Osteocyte (in vitro differentiated cells): ENCODE measurements around the gene SLC38A6. TPM values are rescaled to one million over a fixed set of nuclear protein-coding genes. Genes with fewer than 3 reads are reported as not detected.
A peak's percentile ranks its signal among the peaks of the same experiment; 100 is the strongest.

ENCODE experiments used
- DNase-seq: peaks from one replicate; pipeline ENCODE4 v3.0.0; 2021; ENCODE audit warnings: mixed read lengths; ENCODE audit not compliant: unreplicated experiment; ENCODE audit errors: extremely low spot score
- H3K27ac Mint-ChIP-seq: one replicate; pipeline ENCODE4 v1.8.0; 2021; ENCODE audit warnings: mild to moderate bottlenecking, mixed read lengths; ENCODE audit not compliant: unreplicated experiment
- H3K27me3 Mint-ChIP-seq: one replicate; pipeline ENCODE4 v1.8.0; 2021; ENCODE audit warnings: mixed read lengths; ENCODE audit not compliant: unreplicated experiment
- H3K36me3 Mint-ChIP-seq: one replicate; pipeline ENCODE4 v1.8.0; 2021; ENCODE audit warnings: mixed read lengths; ENCODE audit not compliant: unreplicated experiment
- H3K4me1 Mint-ChIP-seq: one replicate; pipeline ENCODE4 v1.8.0; 2021; ENCODE audit warnings: mixed read lengths; ENCODE audit not compliant: unreplicated experiment
- H3K4me3 Mint-ChIP-seq: one replicate; pipeline ENCODE4 v1.8.0; 2021; ENCODE audit warnings: mild to moderate bottlenecking, moderate library complexity, mixed read lengths; ENCODE audit not compliant: unreplicated experiment
- H3K9me3 Mint-ChIP-seq: one replicate; pipeline ENCODE4 v1.8.0; 2021; ENCODE audit warnings: mixed read lengths; ENCODE audit not compliant: unreplicated experiment
- total RNA-seq: library from RNA; stranded (reverse); gene quantifications from 2 replicates; pipeline ENCODE4 v1.2.1, GENCODE V29; 2021
- TF ChIP-seq, protein P1 (sequence below): fragments of 200-600 bp; sonication (generic); IDR thresholded peaks from 2 replicates; pipeline ENCODE4 v1.5.0; 2021; ENCODE audit warnings: antibody characterized with exemption, mild to moderate bottlenecking, moderate library complexity

The SLC38A6 gene
- total RNA-seq, 1 donor from 2014 or later, result 63.9 TPM

- Mint-ChIP-seq H3K27ac (peak overlapping the region; percentile 45), H3K4me1 (peaks cover 60% of the 10 kb centered on the region), H3K4me3 (no peak overlapping the region), H3K9me3 (peaks cover 4% of the 10 kb centered on the region), H3K36me3 (peaks cover 16% of the 10 kb centered on the region), H3K27me3 (no peaks in the 10 kb centered on the region)
- TF ChIP-seq, protein P1, sequence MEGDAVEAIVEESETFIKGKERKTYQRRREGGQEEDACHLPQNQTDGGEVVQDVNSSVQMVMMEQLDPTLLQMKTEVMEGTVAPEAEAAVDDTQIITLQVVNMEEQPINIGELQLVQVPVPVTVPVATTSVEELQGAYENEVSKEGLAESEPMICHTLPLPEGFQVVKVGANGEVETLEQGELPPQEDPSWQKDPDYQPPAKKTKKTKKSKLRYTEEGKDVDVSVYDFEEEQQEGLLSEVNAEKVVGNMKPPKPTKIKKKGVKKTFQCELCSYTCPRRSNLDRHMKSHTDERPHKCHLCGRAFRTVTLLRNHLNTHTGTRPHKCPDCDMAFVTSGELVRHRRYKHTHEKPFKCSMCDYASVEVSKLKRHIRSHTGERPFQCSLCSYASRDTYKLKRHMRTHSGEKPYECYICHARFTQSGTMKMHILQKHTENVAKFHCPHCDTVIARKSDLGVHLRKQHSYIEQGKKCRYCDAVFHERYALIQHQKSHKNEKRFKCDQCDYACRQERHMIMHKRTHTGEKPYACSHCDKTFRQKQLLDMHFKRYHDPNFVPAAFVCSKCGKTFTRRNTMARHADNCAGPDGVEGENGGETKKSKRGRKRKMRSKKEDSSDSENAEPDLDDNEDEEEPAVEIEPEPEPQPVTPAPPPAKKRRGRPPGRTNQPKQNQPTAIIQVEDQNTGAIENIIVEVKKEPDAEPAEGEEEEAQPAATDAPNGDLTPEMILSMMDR, result no peak
- no peak for DNase-seq
These were observed 52.8 kb downstream of the SLC38A6 start for GRCh38 chr14:61033855-61034254.

DNA sequence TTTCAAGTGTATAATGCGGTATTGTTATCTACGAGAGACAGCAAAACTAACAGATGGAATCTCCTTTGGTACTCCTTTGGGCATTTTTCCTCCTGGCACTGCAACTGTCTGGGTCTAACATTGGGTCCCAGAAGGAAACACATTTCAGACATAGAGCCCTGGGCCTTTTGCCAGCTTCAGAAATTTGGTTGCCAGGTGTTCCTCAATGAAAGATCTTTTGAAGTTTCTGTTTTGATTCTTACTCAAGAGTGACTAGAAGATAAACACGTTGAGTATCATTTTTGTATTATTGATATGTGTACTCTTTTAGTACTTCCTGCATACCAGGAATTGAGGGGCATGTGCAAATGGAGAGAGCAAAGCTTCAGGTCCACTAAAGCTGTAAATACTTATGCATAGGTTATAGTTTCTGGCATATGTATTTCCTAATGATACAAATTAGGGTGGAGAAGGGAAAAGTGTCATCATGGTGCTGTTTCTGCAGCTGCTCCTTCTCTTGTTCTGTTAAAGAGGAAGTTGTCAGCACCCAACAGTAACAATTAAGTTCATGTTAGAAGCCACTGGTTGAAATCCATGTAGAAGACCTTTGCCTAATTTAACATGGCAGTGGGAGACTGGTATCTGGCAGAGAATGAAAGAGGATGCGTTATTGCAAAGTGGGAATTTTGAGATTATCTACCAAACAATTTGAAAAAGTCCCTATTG lies 53.5 kb downstream of the SLC38A6 start:
- Mint-ChIP-seq H3K4me1 (peaks cover 63% of the 10 kb centered on the region), H3K4me3 (no peak overlapping the region), H3K9me3 (peaks cover 4% of the 10 kb centered on the region), H3K27ac (peak overlapping the region; percentile 45), H3K36me3 (peaks cover 16% of the 10 kb centered on the region), H3K27me3 (no peaks in the 10 kb centered on the region)
- DNase-seq, result no peak
- TF ChIP-seq, protein P1, result no peak

DNA sequence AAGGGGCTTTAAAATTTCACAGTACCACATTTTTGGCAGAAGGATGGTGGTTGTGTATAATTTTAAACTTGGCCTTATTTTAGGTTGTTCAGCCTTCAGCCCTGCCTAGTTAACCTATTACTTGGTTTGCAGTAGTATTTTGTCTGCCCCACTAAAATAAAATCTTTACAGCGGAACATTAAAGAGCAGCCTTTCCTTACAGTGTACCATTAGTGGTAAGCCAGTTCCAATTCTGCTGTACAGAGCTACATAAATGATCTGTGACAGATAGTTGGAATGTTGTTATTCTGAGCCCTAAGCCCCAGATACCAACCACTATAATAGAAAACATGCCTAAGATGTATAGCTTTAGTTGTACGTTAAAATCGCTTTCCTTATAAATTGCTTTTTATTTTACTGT lies 56.2 kb downstream of the SLC38A6 start:
- H3K27ac Mint-ChIP-seq, result peak overlapping the region; percentile 29
- TF ChIP-seq, protein P1, result no peak
- no peak overlapping the region for H3K4me3 Mint-ChIP-seq
- H3K9me3 Mint-ChIP-seq, result no peaks in the 10 kb centered on the region
- H3K36me3 Mint-ChIP-seq, result peaks cover 8% of the 10 kb centered on the region
- no peaks in the 10 kb centered on the region for H3K27me3 Mint-ChIP-seq
- H3K4me1 Mint-ChIP-seq, result peaks cover 48% of the 10 kb centered on the region
- DNase-seq, result no peak

- H3K4me1 Mint-ChIP-seq, result peaks cover 18% of the 10 kb centered on the region
- DNase-seq, result no peak
- no peak overlapping the region for H3K27ac Mint-ChIP-seq
- TF ChIP-seq, protein P1, result no peak
- H3K36me3 Mint-ChIP-seq, result peaks cover 16% of the 10 kb centered on the region
- no peaks in the 10 kb centered on the region for H3K27me3 Mint-ChIP-seq
- no peak overlapping the region for H3K4me3 Mint-ChIP-seq
- H3K9me3 Mint-ChIP-seq, result no peaks in the 10 kb centered on the region
These were observed 60.7 kb downstream of the SLC38A6 start for GRCh38 chr14:61041704-61042103.

DNA sequence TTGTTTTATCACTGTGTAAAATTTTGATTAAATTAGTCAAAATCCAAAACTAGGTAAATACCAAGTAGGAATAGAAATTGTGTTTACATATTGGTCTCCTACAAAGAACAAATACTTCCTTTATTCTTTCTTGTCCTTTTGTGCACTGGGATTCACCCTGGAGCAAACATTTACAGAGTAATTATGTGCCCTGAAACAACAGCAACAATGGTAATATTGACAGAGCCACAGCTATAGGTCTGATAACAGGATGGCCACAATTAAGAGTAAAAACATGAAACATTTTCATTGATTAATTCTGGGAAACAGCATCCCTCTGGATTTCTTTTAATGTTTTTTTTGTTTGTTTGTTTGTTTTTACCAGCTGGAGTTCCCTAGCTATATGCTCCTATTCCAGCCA lies 61.2 kb downstream of the SLC38A6 start:
- no peak overlapping the region for H3K4me3 Mint-ChIP-seq
- DNase-seq, result no peak

More for the DNA sequence above, 61.2 kb downstream of the SLC38A6 start:
- Mint-ChIP-seq H3K36me3 (peaks cover 17% of the 10 kb centered on the region), H3K27me3 (no peaks in the 10 kb centered on the region), H3K4me1 (peaks cover 17% of the 10 kb centered on the region), H3K9me3 (no peaks in the 10 kb centered on the region), H3K27ac (no peak overlapping the region)
- TF ChIP-seq, protein P1, result no peak
